HepG2 (cell line): Measurements from ENCODE around the gene FANK1. TPM values are rescaled to one million over a fixed set of nuclear protein-coding genes. Genes with fewer than 3 reads are reported as not detected.

Source experiments
- ATAC-seq: fragments of 200-7000 bp; cut with Tn5 transposase; 3 replicates; pipeline ENCODE4 v1.9.1; 2020; ENCODE audit warnings: mild to moderate bottlenecking, moderate library complexity
- BruUV-seq: library from RNA; stranded (reverse); fragments of 400-500 nt; replicated peaks from 2 replicates; lab custom pipeline; 2021; lab: Mats Ljungman, UMichigan
- CTCF ChIA-PET: fragments of 300-600 bp; formaldehyde crosslinking; extraction: SDS; loops from one replicate; lab custom pipeline; 2021; ENCODE audit warnings: low total read pairs, inconsistent platforms, low intra/inter-chr PET ratio; lab: Yijun Ruan, JAX
- POLR2A ChIA-PET: fragments of 350-600 bp; sonication (Branson Sonifier 250); formaldehyde crosslinking; loops from one replicate; lab custom pipeline; 2020; ENCODE audit warnings: antibody characterized with exemption, inconsistent platforms; lab: Yijun Ruan, JAX
- DNase-seq: peaks from one replicate; pipeline ENCODE4 v3.0.0-alpha.2; 2015; ENCODE audit warnings: low spot score
- FAIRE-seq: peaks from 3 replicates; lab custom pipeline; 2011; peaks lifted over from hg19 to GRCh38; lab: Jason Lieb, UNC
- H2AFZ ChIP-seq: one replicate; pipeline ENCODE4 v1.6.1; 2011; ENCODE audit warnings: low read length, inconsistent platforms
- H3K27ac ChIP-seq: fragments of 300-600 bp; 3 replicates; pipeline ENCODE4 v1.8.0; 2011; ENCODE audit warnings: mixed run types, mild to moderate bottlenecking, mixed read lengths, low read length, inconsistent platforms; ENCODE audit not compliant: insufficient read depth; ENCODE audit errors: extremely low read length
- H3K27me3 ChIP-seq, 2 experiments: fragments of 200-600 bp in 1 of 2; 2 replicates in 1 of 2; 3 replicates in 1 of 2; pipeline versions ENCODE4 v1.6.0 to v1.8.0; 2011; ENCODE audit warnings: low read length in 2 of 2, mild to moderate bottlenecking in 2 of 2, moderate library complexity in 2 of 2, inconsistent platforms in 1 of 2; ENCODE audit not compliant: insufficient read depth in 2 of 2, control insufficient read depth in 1 of 2
- H3K36me3 ChIP-seq, 2 experiments: fragments of 200-600 bp in 1 of 2; replicated peaks in 1 of 2; 2 replicates in 1 of 2; 3 replicates in 1 of 2; pipeline versions ENCODE4 v1.5.1 to v1.8.0; 2011; ENCODE audit warnings: low read length in 2 of 2, inconsistent platforms in 1 of 2; ENCODE audit not compliant: insufficient read depth in 2 of 2, control insufficient read depth in 1 of 2
- H3K4me1 ChIP-seq: 2 replicates; pipeline ENCODE4 v1.5.1; 2012; ENCODE audit warnings: low read length, inconsistent platforms; ENCODE audit not compliant: insufficient read depth
- H3K4me2 ChIP-seq: 2 replicates; pipeline ENCODE4 v1.6.0; 2011; ENCODE audit warnings: low read depth, low read length, inconsistent platforms
- H3K4me3 ChIP-seq, 3 experiments: fragments of 200-600 bp in 1 of 3; sonication (generic), shearing (Covaris generic) in 1 of 3; replicated peaks in 1 of 3; 2 replicates each; pipeline ENCODE4 v1.5.1; 2011 to 2016; ENCODE audit warnings: low read length in 3 of 3, inconsistent platforms in 2 of 3, low read depth in 2 of 3, mild to moderate bottlenecking in 2 of 3, control low read depth in 1 of 3, mixed read lengths in 1 of 3; ENCODE audit not compliant: insufficient read depth in 1 of 3
- H3K79me2 ChIP-seq: one replicate; pipeline ENCODE4 v1.6.1; 2011; ENCODE audit warnings: low read length, inconsistent platforms; ENCODE audit not compliant: insufficient read depth
- H3K9ac ChIP-seq: 2 replicates; pipeline ENCODE4 v1.6.0; 2011; ENCODE audit warnings: mild to moderate bottlenecking, low read depth, low read length, inconsistent platforms; ENCODE audit not compliant: insufficient read depth
- H3K9me3 ChIP-seq: 2 replicates; pipeline ENCODE4 v1.5.1; 2012; ENCODE audit warnings: mild to moderate bottlenecking, low read length
- H4K20me1 ChIP-seq: 2 replicates; pipeline ENCODE4 v1.6.0; 2011; ENCODE audit warnings: inconsistent platforms, mild to moderate bottlenecking, low read length, moderate library complexity; ENCODE audit not compliant: insufficient read depth
- ETV6 ChIP-seq: sonication (generic); formaldehyde crosslinking; conservative IDR thresholded peaks from 2 replicates; pipeline ENCODE4 v1.4.0; 2020; ENCODE audit warnings: missing genetic modification reagents
- KLF12 ChIP-seq: sonication (generic); formaldehyde crosslinking; IDR thresholded peaks from 2 replicates; pipeline ENCODE4 v1.4.0; 2020; ENCODE audit warnings: missing genetic modification reagents, borderline replicate concordance
- MIER2 ChIP-seq: IDR thresholded peaks from 2 replicates; pipeline ENCODE4 v1.6.1; 2016; ENCODE audit warnings: missing biosample characterization, missing genetic modification reagents
- MTF1 ChIP-seq: sonication (generic); formaldehyde crosslinking; IDR thresholded peaks from 2 replicates; pipeline ENCODE4 v1.5.0; 2020; ENCODE audit warnings: missing genetic modification reagents
- NFKBIZ ChIP-seq: IDR thresholded peaks from 2 replicates; pipeline ENCODE4 v1.6.1; 2018; ENCODE audit warnings: missing genetic modification reagents, missing compliant biosample characterization
- PHF8 ChIP-seq: sonication (generic); formaldehyde crosslinking; IDR thresholded peaks from 2 replicates; pipeline ENCODE4 v1.5.0; 2020; ENCODE audit warnings: missing genetic modification reagents
- SOX6 ChIP-seq, 2 experiments: fragments of 450-650 bp in 1 of 2; sonication (generic) in 1 of 2; formaldehyde crosslinking in 1 of 2; IDR thresholded peaks; 2 replicates each; pipeline versions ENCODE4 v1.4.0 to v1.6.1; 2017 to 2020; ENCODE audit warnings: antibody characterized with exemption in 1 of 2, mild to moderate bottlenecking in 1 of 2, missing genetic modification reagents in 1 of 2
- TAF1 ChIP-seq: sonication (generic); formaldehyde crosslinking; IDR thresholded peaks from 2 replicates; pipeline ENCODE4 v1.4.0; 2020; ENCODE audit warnings: missing genetic modification reagents
- TOPORS ChIP-seq: sonication (generic); formaldehyde crosslinking; IDR thresholded peaks from 2 replicates; pipeline ENCODE4 v1.8.0; 2023; ENCODE audit warnings: mild to moderate bottlenecking, missing genetic modification reagents
- ZNF138 ChIP-seq: sonication (generic); formaldehyde crosslinking; IDR thresholded peaks from 2 replicates; pipeline ENCODE4 v1.5.0; 2020; ENCODE audit warnings: mild to moderate bottlenecking, low read depth, missing genetic modification reagents
- WGBS: methylation state at CpG from one replicate; pipeline ENCODE4 v1.1.6; 2017; ENCODE audit warnings: low lambda C conversion rate; 5-methylcytosine and 5-hydroxymethylcytosine counted together
- in situ Hi-C: cut with HindIII; loops from 2 replicates; pipeline ENCODE4 v1.10.0; 2017; ENCODE audit warnings: low pct_unique_long_range_greater_than_20kb; ENCODE audit not compliant: extremely low pct_ligation_motif_present
- intact Hi-C: fragments of 100-400 bp; cut with micrococcal nuclease; formaldehyde crosslinking; loops from one replicate; pipeline ENCODE4 v1.10.0; 2022; ENCODE audit not compliant: unreplicated experiment
- polyA plus RNA-seq, 8 experiments: library from polyadenylated mRNA; depleted of rRNA in 3 of 8; stranded (reverse) in 7 of 8; unstranded in 1 of 8; fragments of >200 nt; fragmentation: Illumina TruSeq in 4 of 8; extraction: Trizol in 4 of 8; gene quantifications; 2 replicates each; pipeline versions ENCODE4 v1.2.1 to v1.2.3, GENCODE V29; 2011 to 2016; ENCODE audit warnings: low read depth in 4 of 8, missing spikeins in 1 of 8, mixed read lengths in 1 of 8; ENCODE audit not compliant: insufficient read depth in 1 of 8
- total RNA-seq, 5 experiments: library from RNA; depleted of rRNA; stranded (reverse); fragments of >200 nt; fragmentation: Illumina TruSeq; extraction: Trizol; gene quantifications; 2 replicates each; pipeline ENCODE4 v1.2.3, GENCODE V29; 2016; ENCODE audit warnings: low read depth in 1 of 5
- TF ChIP-seq, protein P1 (sequence below): sonication (generic); formaldehyde crosslinking; IDR thresholded peaks from 2 replicates; pipeline ENCODE4 v1.8.1; 2022; ENCODE audit warnings: low read depth, mild to moderate bottlenecking, missing genetic modification reagents
- TF ChIP-seq, protein P2 (sequence below): sonication (generic); formaldehyde crosslinking; IDR thresholded peaks from 2 replicates; pipeline ENCODE4 v1.5.0; 2020; ENCODE audit warnings: mild to moderate bottlenecking, missing genetic modification reagents
- TF ChIP-seq, protein P3 (sequence below): sonication (generic); formaldehyde crosslinking; IDR thresholded peaks from 2 replicates; pipeline ENCODE4 v1.8.1; 2022; ENCODE audit warnings: mild to moderate bottlenecking, missing genetic modification reagents

The FANK1 gene
- total and polyA plus RNA-seq, 2 of the 13 experiments (the other 11 are each of a cell fraction or from before 2014, with no cell fraction given): 0.22 TPM; not detected in 1

DNA sequence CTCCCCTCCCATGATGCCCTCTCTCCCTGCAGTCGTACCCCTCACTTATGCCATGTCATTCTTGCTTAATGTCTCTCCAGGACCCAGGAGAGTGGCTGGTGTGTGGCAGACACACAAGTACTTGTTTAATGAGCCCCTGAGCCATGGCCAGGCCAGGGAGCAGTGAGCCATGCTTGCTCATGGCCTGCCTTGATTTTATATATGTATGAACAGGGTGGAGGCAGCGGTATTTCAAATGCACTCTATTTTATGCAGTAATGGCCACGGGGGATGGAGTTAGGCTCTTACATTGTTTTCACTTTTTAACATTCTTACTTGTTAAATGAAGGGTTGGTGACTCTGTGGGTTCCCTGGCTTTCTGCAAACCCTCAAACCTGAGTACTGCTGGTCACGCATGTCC lies 144.8 kb downstream of the FANK1 start:
- Histone ChIP-seq H3K4me1 (no peaks in the 10 kb centered on the region), H3K27me3 (peaks cover 5 to 47% of the 10 kb centered on the region in 2 experiments)

More for the DNA sequence above, 144.8 kb downstream of the FANK1 start:
- BruUV-seq: no TSS peak
- intact Hi-C loops: no loop called here
- Histone ChIP-seq H3K36me3 (no peaks in the 10 kb centered on the region), H3K9me3 (no peaks in the 10 kb centered on the region), H4K20me1 (no peaks in the 10 kb centered on the region), H3K4me2 (no peak overlapping the region), H3K9ac (no peak overlapping the region), H3K4me3 (no peak overlapping the region), H3K27ac (no peak overlapping the region), H3K79me2 (no peaks in the 10 kb centered on the region), H2AFZ (no peak overlapping the region)
- ATAC-seq (no peak), DNase-seq (no peak), FAIRE-seq (no peak)
- ChIA-PET CTCF (no interaction called here), POLR2A (no interaction called here)
- TF ChIP-seq ETV6 (CRISPR knock-in tag): no peak
- TF ChIP-seq TAF1 (CRISPR knock-in tag): no peak
- TF ChIP-seq TOPORS: no peak
- TF ChIP-seq MTF1 (CRISPR knock-in tag): no peak
- no peak for TF ChIP-seq PHF8 (CRISPR knock-in tag)
- no peak for TF ChIP-seq KLF12
- TF ChIP-seq MIER2 (CRISPR knock-in tag): no peak
- TF ChIP-seq, protein P1, sequence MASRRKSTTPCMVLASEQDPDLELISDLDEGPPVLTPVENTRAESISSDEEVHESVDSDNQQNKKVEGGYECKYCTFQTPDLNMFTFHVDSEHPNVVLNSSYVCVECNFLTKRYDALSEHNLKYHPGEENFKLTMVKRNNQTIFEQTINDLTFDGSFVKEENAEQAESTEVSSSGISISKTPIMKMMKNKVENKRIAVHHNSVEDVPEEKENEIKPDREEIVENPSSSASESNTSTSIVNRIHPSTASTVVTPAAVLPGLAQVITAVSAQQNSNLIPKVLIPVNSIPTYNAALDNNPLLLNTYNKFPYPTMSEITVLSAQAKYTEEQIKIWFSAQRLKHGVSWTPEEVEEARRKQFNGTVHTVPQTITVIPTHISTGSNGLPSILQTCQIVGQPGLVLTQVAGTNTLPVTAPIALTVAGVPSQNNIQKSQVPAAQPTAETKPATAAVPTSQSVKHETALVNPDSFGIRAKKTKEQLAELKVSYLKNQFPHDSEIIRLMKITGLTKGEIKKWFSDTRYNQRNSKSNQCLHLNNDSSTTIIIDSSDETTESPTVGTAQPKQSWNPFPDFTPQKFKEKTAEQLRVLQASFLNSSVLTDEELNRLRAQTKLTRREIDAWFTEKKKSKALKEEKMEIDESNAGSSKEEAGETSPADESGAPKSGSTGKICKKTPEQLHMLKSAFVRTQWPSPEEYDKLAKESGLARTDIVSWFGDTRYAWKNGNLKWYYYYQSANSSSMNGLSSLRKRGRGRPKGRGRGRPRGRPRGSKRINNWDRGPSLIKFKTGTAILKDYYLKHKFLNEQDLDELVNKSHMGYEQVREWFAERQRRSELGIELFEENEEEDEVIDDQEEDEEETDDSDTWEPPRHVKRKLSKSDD (CRISPR knock-in tag): no peak
- TF ChIP-seq NFKBIZ (CRISPR knock-in tag): no peak
- no peak for TF ChIP-seq SOX6 (IDR thresholded peaks at IDR 0.05)
- TF ChIP-seq SOX6 (CRISPR knock-in tag; IDR thresholded peaks at IDR 0.05): no peak
- TF ChIP-seq ZNF138 (CRISPR knock-in tag): no peak
- TF ChIP-seq, protein P2, sequence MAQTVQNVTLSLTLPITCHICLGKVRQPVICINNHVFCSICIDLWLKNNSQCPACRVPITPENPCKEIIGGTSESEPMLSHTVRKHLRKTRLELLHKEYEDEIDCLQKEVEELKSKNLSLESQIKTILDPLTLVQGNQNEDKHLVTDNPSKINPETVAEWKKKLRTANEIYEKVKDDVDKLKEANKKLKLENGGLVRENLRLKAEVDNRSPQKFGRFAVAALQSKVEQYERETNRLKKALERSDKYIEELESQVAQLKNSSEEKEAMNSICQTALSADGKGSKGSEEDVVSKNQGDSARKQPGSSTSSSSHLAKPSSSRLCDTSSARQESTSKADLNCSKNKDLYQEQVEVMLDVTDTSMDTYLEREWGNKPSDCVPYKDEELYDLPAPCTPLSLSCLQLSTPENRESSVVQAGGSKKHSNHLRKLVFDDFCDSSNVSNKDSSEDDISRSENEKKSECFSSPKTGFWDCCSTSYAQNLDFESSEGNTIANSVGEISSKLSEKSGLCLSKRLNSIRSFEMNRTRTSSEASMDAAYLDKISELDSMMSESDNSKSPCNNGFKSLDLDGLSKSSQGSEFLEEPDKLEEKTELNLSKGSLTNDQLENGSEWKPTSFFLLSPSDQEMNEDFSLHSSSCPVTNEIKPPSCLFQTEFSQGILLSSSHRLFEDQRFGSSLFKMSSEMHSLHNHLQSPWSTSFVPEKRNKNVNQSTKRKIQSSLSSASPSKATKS (CRISPR knock-in tag): no peak
- TF ChIP-seq, protein P3, sequence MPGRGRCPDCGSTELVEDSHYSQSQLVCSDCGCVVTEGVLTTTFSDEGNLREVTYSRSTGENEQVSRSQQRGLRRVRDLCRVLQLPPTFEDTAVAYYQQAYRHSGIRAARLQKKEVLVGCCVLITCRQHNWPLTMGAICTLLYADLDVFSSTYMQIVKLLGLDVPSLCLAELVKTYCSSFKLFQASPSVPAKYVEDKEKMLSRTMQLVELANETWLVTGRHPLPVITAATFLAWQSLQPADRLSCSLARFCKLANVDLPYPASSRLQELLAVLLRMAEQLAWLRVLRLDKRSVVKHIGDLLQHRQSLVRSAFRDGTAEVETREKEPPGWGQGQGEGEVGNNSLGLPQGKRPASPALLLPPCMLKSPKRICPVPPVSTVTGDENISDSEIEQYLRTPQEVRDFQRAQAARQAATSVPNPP (CRISPR knock-in tag): no peak
- in situ Hi-C loops: no loop called here
- WGBS: 33% methylated on average over 3 of the region's 4 CpGs
